NCI-H2196 (cell line): ENCODE data around the gene MYO5C.
A peak's percentile ranks its signal among the peaks of the same experiment; 100 is the strongest.

Source experiments
- DNase-seq: peaks from one replicate; lab custom pipeline; 2025; ENCODE audit not compliant: unreplicated experiment; lab: John Stamatoyannopoulos, UW

Gene MYO5C

GRCh38 chr15:52218371-52218770, 77.2 kb downstream of the MYO5C start:
- no peak for DNase-seq

GRCh38 chr15:52217186-52217585, 78.4 kb downstream of the MYO5C start:
- no peak for DNase-seq

DNA sequence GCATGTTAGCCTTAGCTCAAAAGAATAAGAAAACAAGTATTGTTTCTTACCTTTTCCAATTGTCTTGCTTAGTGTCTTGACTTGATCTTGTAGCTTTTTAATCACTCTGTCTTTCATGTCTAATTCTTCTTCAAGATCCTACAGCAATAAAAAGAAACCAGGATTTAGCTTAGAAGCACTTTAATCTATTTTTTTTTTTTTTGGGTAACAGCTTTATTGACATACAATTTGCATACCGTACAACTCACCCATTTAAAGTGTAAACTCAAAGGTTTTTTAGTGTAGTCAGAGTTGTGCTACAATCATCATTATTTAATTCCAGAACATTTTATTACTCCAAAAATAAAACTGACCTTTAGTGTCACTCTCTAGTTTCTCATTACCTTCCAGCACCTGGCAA, 81.1 kb downstream of the MYO5C start:
- DNase-seq = no peak

- no peak for DNase-seq
These were observed 82.4 kb downstream of the MYO5C start for GRCh38 chr15:52213206-52213605.

DNA sequence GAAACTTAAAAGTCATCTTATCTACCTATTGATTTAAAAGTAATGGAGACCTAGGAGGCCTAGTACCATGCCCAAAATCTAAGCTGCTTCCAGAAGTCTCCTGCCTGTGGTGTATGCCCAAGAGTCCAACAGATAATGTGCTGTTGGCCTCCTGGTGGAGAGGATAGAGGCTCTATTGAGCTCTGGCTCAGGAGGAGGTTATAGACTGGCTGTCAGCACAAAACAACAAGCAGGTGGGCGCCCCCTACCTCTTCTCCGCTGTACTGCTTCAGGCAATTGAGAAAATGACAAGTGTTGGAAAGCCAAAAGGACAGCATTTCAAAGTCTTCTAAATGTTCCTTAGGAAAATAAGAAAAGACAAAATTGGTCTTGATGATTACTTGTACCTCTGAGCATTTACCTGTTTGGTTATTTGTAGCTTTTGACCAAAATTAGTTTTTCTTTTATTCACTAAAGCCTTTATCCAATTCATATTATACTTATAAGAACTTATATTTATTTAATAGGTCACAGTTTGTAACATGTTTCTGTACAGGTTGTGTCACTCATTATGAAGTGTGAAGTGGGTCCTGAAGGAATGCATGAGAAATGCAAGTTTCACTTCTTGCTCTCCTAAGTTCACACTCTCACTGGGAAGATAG, 87.2 kb downstream of the MYO5C start:
- peak; percentile 16 for DNase-seq

GRCh38 chr15:52207191-52207590, 88.4 kb downstream of the MYO5C start:
- no peak for DNase-seq

DNA sequence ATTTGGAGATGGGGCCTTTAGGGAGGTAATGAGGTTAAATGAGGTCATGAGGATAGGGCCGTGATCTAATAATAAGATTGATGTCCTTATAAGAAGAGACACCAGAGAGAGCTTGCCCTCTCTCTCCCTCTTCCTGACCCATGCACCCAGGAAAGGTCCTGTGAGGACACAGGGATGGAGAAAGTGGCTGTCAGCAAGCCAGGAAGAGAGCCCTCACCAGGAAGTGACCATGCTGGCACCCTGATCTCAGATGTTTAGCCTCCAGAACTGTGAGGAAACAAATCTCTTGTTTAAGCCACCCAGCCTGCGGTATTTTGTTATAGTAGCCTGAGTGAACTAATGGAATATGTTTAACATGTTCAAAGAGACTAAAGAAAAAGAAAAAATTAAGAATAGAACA, 89.2 kb downstream of the MYO5C start:
- no peak for DNase-seq

- no peak for DNase-seq
These were observed 90.9 kb downstream of the MYO5C start for GRCh38 chr15:52204657-52205056.

- DNase-seq = no peak
These were observed 94.7 kb downstream of the MYO5C start for GRCh38 chr15:52200831-52201365.

GRCh38 chr15:52199271-52199670, 96.3 kb downstream of the MYO5C start:
- peak; percentile 2 for DNase-seq

GRCh38 chr15:52196891-52197290, 98.7 kb downstream of the MYO5C start:
- no peak for DNase-seq

- DNase-seq = no peak
These were observed 101.8 kb downstream of the MYO5C start for GRCh38 chr15:52193791-52194190.

DNA sequence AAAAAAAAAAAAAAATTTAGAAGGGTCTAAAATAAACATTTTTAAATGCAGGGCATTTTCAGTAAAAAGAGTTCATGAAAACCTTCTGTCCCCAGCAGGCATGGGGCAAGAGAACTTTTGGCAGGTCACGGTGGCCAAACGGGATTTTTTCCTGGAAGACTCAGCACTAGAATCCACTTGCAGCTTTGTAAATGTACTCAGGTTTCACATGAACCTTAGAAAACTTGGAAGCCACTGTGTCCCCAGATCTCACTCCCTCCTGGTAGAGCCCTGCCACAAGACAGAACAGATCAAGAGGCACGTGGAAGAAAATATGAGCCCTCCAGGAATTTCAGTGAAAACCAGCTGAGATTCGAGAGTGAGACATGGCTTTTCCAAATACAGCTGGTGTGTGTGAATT, 102.3 kb downstream of the MYO5C start:
- no peak for DNase-seq

DNA sequence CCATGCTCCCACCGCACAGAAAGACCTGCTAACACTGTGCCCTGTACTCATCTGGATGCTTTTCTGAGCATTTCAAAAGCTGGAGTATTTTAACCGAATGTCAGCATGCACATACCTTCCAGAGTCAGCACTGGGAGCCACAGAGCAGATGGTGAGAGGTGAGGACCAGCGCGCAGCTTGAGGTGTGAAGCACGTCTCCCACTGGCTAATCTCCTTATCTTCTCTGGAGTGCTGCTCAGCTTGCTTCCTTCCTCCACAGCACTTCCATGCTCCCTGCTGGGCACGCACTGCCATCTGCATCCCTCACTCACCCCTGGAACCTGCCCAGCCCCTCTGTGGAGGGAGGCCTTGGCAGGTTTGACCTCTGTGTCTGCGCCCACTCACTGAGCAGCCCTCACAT, 104.4 kb downstream of the MYO5C start, which contains the start of gene GNB5:
GNB5 (minus strand) TSS at position 186 of the 400 bp plus-strand sequence. CDS start 6,716 bp downstream, outside the sequence.
- no peak for DNase-seq

DNA sequence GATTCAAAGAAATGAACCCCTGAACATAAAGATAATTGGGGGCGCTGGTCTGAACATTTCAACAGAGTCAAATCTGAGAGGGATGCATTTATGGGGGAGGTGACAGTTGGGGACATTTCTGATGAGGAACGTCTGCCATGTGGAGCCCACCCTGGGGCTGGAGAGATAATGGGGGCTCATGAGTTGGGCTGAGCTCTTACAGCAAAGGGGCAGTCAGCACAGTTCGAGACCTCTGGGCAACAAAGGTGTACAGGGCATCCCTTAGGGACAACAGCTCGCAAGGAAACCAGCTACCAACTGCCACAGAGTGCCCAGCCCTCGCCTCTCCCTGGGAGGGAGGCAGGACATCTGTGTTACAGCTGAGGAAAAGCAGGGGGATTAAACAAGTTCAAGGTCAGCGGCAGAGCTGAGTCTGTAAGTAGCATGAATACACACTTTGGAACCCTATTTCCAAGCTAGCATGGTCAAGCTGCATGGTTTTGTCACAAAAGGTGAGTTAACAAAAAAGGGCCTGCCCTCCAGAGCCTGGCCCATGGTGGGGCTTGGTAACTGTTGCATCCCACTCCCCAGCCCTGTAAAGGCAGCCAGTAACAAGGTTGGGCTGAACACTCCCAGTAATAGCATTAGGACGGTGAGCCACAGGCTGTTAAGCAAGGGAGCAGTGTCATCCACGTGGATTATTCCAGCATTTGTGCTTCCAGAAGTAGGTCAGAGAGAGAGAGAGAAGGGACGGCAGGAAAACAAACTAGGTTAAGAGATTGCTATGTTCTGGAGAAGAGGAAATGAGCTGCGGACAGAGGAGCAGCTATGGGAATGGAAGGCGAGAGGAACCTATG, 108.7 kb downstream of the MYO5C start:
- DNase-seq = no peak

- no peak for DNase-seq
These were observed 110.4 kb downstream of the MYO5C start for GRCh38 chr15:52185151-52185561.

- DNase-seq = no peak
These were observed 110.9 kb downstream of the MYO5C start for GRCh38 chr15:52184721-52185120.

- DNase-seq = peak; percentile 2
These were observed 111.9 kb downstream of the MYO5C start for GRCh38 chr15:52183562-52184173.

GRCh38 chr15:52181938-52182780, 113.4 kb downstream of the MYO5C start:
- no peak for DNase-seq

GRCh38 chr15:52180851-52181450, 114.7 kb downstream of the MYO5C start:
- no peak for DNase-seq
